ENCODE data around the gene TMEM187.

GRCh38 chrX:154030715-154031305, 58.3 kb downstream of the TMEM187 start:
- TF ChIP-seq CTCF (IDR thresholded peaks at IDR 0.05; ENCODE audit: extremely low read depth in 1 of 2, insufficient read depth in 1 of 2, low read depth in 1 of 2, low read length in 2 of 2) (no peak), MAX (IDR thresholded peaks at IDR 0.05; ENCODE audit: insufficient read depth, insufficient read length) (no peak)

Measured in endothelial cell of umbilical vein (primary cell).